OCI-LY1 (cell line): Measurements from ENCODE around the gene SHROOM1.

Experiments used
- EZH2 ChIP-seq: fragments of 200-600 bp; sonication (generic), shearing (Covaris generic); IDR thresholded peaks from 2 replicates; pipeline ENCODE4 v1.8.0; 2017; ENCODE audit warnings: borderline replicate concordance, mixed run types, mild to moderate bottlenecking, antibody characterized with exemption, low read length, moderate library complexity, mixed read lengths
- TF ChIP-seq, protein P1 (sequence below): fragments of 200-600 bp; sonication (generic), shearing (Covaris generic); IDR thresholded peaks from 2 replicates; pipeline ENCODE4 v1.5.1; 2017; ENCODE audit warnings: mild to moderate bottlenecking, antibody characterized with exemption, low read length, moderate library complexity, mixed read lengths

DNA sequence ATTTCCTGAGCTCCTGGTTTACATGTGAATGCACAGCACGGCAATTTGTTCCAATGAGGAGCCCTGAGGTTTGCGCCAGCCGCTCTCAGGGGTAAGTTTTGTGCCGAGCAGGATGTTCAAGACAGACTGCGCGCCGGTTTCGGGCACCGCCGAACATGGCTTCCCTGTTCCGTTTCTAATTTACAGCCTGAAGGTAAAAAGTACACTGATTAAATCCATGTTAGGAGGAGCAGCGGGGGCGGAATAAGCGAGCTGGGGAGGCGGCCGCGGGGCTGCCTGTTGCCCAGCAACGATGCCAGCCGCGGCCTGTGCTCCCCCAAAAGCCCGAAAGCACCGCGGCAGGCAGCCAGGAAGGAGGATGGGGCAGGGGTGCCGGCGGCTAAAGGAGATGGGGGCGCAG lies 11.0 kb downstream of the SHROOM1 start:
- TF ChIP-seq, protein P1, sequence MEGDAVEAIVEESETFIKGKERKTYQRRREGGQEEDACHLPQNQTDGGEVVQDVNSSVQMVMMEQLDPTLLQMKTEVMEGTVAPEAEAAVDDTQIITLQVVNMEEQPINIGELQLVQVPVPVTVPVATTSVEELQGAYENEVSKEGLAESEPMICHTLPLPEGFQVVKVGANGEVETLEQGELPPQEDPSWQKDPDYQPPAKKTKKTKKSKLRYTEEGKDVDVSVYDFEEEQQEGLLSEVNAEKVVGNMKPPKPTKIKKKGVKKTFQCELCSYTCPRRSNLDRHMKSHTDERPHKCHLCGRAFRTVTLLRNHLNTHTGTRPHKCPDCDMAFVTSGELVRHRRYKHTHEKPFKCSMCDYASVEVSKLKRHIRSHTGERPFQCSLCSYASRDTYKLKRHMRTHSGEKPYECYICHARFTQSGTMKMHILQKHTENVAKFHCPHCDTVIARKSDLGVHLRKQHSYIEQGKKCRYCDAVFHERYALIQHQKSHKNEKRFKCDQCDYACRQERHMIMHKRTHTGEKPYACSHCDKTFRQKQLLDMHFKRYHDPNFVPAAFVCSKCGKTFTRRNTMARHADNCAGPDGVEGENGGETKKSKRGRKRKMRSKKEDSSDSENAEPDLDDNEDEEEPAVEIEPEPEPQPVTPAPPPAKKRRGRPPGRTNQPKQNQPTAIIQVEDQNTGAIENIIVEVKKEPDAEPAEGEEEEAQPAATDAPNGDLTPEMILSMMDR = no peak
- TF ChIP-seq EZH2 = no peak
